Fibroblast of skin of right quadriceps (primary cell): ENCODE data around the gene APOA1.
"Not testable (repeated sequence)": the region's sequence is repeated elsewhere in the genome, so short reads cannot be mapped to it uniquely, and the experiment has no call there.

Experiments used
- DNase-seq: peaks from one replicate; pipeline ENCODE4 v3.0.0-alpha.2; 2013

The APOA1 gene

GRCh38 chr11:116811194-116811593 is 26.2 kb downstream of the APOA1 start:
- no peak for DNase-seq

DNA sequence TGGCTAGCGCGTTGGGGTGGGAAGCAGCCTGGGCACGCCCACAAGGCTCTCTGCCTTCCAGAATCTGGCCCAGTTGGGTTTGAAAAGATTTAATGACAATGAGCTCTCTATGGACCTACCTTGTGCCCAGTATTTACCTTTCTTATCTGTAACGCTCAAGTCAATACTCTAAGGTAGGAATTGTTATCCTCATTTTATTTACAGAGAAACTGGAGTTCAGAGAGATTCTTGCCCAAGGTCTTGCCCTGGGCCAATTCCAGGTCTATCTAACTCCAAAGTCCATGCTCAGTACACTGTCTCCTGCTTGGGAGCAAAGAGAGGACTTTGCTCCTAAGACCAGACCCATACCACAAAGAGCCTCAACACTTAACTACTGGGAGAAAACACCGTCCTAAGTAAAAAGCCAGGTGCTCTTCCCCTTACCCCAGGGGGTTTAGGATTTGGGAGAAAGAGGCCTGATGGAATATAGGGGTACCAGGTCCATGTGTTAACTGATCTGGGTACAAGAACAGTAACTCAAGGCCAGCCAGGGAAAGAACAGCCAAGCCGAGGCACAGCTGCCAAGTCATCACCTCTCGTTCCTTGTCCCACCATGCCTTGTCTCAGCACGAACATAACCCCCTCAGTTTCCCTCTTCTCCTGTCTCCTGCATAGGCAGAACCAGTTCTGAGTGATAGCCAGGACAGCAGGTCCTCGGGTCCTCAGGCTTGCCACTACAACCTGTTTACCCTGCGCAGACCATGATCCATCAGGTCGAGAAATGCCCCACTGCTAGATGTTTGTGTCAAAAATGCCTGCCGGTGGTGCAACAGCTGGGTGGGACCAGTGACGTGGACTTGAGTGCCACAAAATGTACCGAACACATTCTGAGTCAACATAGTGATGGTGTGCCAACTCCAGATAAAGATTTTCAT is 28.9 kb downstream of the APOA1 start:
- DNase-seq, result no peak

- no peak for DNase-seq
These were observed 29.7 kb downstream of the APOA1 start for GRCh38 chr11:116807601-116808261.

- DNase-seq, result no peak
These were observed 33.4 kb downstream of the APOA1 start for GRCh38 chr11:116804001-116804400.

DNA sequence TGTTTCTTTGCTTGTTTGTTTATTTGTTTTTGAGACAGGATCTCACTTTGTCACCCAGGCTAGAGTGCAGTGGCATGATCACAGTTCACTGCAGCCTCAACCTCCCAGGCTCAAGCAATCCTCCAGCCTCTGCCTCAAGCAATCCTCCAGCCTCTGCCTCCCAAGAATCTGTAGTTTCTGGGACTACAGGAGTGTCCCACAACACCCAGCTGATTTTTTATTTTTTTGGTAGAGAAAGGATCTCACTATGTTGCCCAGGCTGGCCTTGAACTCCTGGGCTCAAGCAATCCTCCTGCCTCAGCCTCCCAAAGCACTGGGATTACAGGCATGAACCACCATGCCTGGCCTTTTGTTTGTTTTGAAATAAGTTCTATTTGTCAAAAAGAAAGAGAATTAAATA is 35.8 kb downstream of the APOA1 start:
- not testable (repeated sequence) for DNase-seq

DNA sequence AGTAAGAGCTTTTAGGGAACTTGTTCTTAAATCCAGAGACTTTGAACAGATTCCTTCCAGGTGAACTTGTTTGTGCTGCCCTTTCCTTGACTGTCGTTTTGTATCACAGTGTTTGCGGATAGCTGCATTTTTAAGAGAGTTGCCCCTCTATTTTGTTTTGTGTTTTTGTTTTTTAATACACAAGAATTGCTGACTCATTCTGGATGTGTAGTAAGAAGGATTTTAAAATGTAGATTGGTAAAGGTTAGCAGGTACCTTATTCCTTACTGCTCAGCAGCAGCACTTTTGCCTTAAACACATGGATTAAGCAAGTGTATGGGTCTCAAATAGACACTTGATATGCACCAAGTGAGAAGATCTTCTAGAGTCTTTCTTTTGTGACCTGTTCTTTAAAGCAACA is 36.8 kb downstream of the APOA1 start:
- no peak for DNase-seq

GRCh38 chr11:116798368-116798767 is 39.1 kb downstream of the APOA1 start:
- DNase-seq, result no peak

- DNase-seq, result no peak
These were observed 39.6 kb downstream of the APOA1 start for GRCh38 chr11:116797816-116798215.

- DNase-seq, result no peak
These were observed 40.9 kb downstream of the APOA1 start for GRCh38 chr11:116796548-116796947.

- no peak for DNase-seq
These were observed 42.6 kb downstream of the APOA1 start for GRCh38 chr11:116794851-116795250.

GRCh38 chr11:116793772-116794097 is 43.7 kb downstream of the APOA1 start:
- peak; percentile 15 for DNase-seq

GRCh38 chr11:116792869-116793771 is 44.3 kb downstream of the APOA1 start:
- peak; percentile 80 for DNase-seq

GRCh38 chr11:116792144-116792868 is 45.1 kb downstream of the APOA1 start:
- DNase-seq, result no peak

- DNase-seq, result no peak
These were observed 45.6 kb downstream of the APOA1 start, which contains the start of gene APOA5 for GRCh38 chr11:116791813-116792143. APOA5 (minus strand) TSS chr11:116791879; CDS start chr11:116791860, 19 bp downstream.

GRCh38 chr11:116791002-116791812 is 46.2 kb downstream of the APOA1 start:
- DNase-seq, result peak; percentile 53

DNA sequence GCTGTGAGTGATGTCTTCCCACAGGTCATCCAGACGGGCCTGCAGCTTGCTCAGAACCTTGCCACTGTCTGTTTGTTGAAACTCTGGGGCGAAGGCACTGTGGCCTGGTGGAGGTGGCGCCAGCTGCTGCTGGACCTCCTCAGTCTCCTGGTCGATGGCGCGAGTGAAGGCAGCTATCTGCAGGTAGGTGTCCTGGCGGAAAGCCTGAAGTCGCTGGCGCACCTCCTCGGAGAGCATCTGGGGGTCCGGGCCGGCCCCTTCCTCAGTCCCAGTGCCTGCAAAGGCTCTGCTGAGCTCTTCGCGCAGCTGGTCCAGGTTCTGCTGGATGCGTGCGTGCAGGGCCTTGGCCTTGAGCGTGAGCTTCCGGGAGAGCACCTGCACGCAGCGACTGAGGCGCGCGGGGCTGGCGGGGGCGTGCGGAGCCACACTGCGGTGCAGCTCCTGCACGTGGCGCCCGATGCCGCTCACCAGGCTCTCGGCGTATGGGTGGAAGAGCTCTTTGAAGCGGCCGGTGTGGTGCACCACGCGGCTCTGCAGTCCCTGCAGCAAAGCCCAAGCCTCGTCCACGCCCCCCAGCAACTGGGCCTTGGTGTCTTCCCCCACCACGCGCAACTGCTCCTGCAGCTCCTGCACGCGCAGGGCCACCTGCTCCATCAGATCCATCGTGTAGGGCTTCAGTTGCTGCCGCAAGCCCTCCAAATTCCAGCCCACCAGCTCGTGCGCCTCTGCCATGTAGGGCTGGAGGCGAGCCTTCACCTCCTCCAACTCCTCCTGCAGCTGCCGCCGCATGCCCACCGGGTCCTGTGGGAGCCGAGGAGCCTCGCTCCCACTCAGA is 47.0 kb downstream of the APOA1 start:
- DNase-seq, result no peak

DNA sequence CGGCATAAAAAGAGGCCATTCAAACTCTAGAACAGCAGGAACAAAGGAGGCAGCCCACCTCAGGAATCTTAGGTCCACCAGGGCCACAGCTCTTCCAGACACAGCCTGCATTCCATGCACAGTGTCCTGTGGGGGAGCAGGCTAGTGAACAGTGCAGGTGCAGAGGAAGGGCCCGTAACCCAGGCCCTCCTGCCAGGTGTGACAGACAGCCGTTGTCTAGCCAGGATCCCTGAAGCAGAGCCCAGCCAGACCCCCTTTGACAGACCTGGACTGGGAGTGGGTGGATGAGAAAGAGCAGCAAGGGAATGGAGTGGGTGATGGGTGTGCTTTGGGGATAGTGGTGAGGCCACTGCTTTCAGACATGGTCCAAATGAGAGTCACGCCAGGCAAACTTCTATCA is 48.4 kb downstream of the APOA1 start:
- DNase-seq, result no peak

DNA sequence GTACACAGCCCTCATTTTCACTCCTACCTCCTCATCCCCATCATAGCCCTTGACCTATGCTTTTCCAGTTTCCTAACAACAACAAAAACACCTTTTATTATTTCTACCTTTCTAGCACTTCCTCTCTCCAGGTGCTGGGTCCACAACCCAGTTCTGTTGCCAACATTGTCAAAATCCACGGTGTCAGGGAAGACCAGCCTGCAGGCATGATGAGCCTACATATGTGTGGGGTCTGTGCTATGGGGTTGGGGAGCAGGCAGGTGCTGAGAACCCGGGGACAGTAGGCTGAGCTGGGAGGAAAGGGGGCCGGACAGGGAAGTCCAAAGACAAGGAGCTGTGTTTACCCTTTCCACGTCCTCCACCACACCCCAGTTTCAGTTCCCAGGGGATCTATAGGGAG is 48.9 kb downstream of the APOA1 start:
- DNase-seq, result no peak

DNA sequence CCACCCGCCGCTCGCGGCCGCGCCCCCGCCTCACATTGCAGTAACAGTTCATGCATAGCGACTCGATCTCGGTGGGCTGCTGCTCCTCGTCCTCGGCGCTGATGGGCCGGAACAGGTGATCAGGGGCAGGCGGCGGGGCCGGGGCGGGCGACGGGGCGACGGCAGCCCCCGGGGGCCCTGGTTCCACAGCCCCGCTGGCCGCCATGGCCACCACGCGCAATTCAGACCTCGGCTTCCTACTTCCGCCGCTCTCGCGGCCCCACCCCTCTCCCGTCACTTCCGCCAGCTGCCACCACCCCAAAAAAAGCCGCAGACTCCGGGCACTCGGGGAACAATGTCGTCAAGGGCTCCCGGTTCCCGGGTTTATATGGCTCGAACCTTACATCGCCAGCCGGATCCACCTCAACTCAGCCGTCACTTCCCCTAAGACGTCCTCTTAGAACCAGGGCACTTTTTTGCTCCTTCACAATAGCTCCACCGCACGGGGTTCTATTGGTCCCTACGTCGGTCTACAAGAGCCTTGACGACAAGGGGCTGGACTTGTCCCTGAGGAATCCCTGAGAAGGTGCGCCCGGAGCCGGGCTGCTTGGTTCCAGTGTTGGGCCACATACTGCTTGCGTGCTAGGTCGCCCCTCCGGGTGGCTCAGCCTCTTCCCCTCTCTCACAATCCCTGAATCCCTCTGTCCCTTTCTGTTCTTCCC is 49.5 kb downstream of the APOA1 start, which contains the start of gene ZPR1:
Gene ZPR1 (minus strand): TSS at position 238 of the 701 bp plus-strand sequence. CDS start 33 bp downstream, at position 205.
- peak; percentile 64 for DNase-seq

DNA sequence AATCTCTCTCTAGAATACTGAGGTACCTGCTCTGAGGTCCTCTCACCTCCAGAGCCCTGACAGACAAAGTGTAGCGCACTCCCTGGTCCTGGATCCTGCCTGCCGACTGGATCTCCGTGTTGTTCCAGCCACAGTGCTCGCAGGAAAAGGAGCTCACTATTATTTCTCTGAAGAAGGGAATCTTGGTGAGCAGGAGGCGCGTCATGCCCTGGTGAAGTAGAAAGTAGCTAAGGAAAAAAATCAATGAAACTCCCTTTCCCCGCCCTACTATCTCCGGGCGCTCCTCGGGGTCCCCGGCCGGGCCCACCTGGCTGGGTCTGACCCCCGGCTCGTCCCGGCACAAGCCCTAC is 50.0 kb downstream of the APOA1 start:
- no peak for DNase-seq
